DOHH2 (cell line): ENCODE measurements around the gene FHL1.
A peak's percentile ranks its signal among the peaks of the same experiment; 100 is the strongest.

ENCODE experiments used
- H3F3A ChIP-seq: fragments of 200-600 bp; sonication (generic), shearing (Covaris generic); 2 replicates; pipeline ENCODE4 v1.6.0; 2016; ENCODE audit warnings: antibody characterized with exemption, mild to moderate bottlenecking; ENCODE audit not compliant: control insufficient read depth, insufficient read depth
- H3K27ac ChIP-seq: fragments of 200-600 bp; sonication (generic); 2 replicates; pipeline ENCODE4 v1.5.1; 2014; ENCODE audit warnings: low read depth, mild to moderate bottlenecking, low read length, moderate library complexity
- H3K27me3 ChIP-seq: fragments of 200-600 bp; sonication (generic); 2 replicates; pipeline ENCODE4 v1.6.1; 2014; ENCODE audit warnings: mild to moderate bottlenecking, low read length, mixed read lengths; ENCODE audit not compliant: control insufficient read depth
- H3K36me3 ChIP-seq: fragments of 200-600 bp; sonication (generic); 2 replicates; pipeline ENCODE4 v1.6.1; 2014; ENCODE audit warnings: mild to moderate bottlenecking, low read length, moderate library complexity, mixed read lengths; ENCODE audit not compliant: control insufficient read depth
- H3K4me1 ChIP-seq: fragments of 200-600 bp; sonication (generic); 2 replicates; pipeline ENCODE4 v1.6.1; 2014; ENCODE audit warnings: mild to moderate bottlenecking, low read length, mixed read lengths; ENCODE audit not compliant: control insufficient read depth
- H3K4me2 ChIP-seq: fragments of 200-600 bp; sonication (generic); 2 replicates; pipeline ENCODE4 v1.6.0; 2014; ENCODE audit warnings: mild to moderate bottlenecking, low read length, moderate library complexity
- H3K4me3 ChIP-seq: fragments of 200-600 bp; sonication (generic); 2 replicates; pipeline ENCODE4 v1.5.1; 2014; ENCODE audit warnings: mild to moderate bottlenecking, low read length, mixed read lengths
- H3K79me2 ChIP-seq: fragments of 200-600 bp; sonication (generic); 2 replicates; pipeline ENCODE4 v1.6.1; 2014; ENCODE audit warnings: mild to moderate bottlenecking, low read length, mixed read lengths; ENCODE audit not compliant: control insufficient read depth
- H3K9me2 ChIP-seq: fragments of 200-600 bp; sonication (generic); replicated peaks from 2 replicates; pipeline ENCODE4 v1.6.1; 2014; ENCODE audit warnings: mild to moderate bottlenecking, low read length, mixed read lengths; ENCODE audit not compliant: control insufficient read depth
- H3K9me3 ChIP-seq: fragments of 200-600 bp; sonication (generic); 2 replicates; pipeline ENCODE4 v1.6.1; 2014; ENCODE audit warnings: antibody characterized with exemption, low read length, mixed read lengths; ENCODE audit not compliant: control insufficient read depth, insufficient read depth
- H4K20me1 ChIP-seq: fragments of 200-600 bp; sonication (generic); 2 replicates; pipeline ENCODE4 v1.6.0; 2014; ENCODE audit warnings: low read depth, mild to moderate bottlenecking, antibody characterized with exemption, low read length, moderate library complexity; ENCODE audit not compliant: control insufficient read depth, insufficient read depth
- CTCF ChIP-seq: fragments of 200-600 bp; sonication (generic); IDR thresholded peaks from one replicate; pipeline ENCODE4 v1.5.1; 2014; ENCODE audit warnings: antibody characterized with exemption, mild to moderate bottlenecking, low read depth, low read length; ENCODE audit not compliant: poor library complexity, severe bottlenecking
- EZH2phosphoT487 ChIP-seq: fragments of 200-600 bp; sonication (generic); IDR thresholded peaks from 2 replicates; pipeline ENCODE4 v1.6.1; 2017; ENCODE audit warnings: borderline replicate concordance, mild to moderate bottlenecking, antibody characterized with exemption, low read length, moderate library complexity, mixed read lengths

Gene FHL1

GRCh38 chrX:136209751-136210150 is 62.4 kb downstream of the FHL1 start:
- H3K36me3 ChIP-seq: no peaks in the 10 kb centered on the region
- H4K20me1 ChIP-seq: no peaks in the 10 kb centered on the region
- H3F3A ChIP-seq: no peaks in the 10 kb centered on the region
- H3K27ac ChIP-seq: no peak overlapping the region
- H3K9me3 ChIP-seq: no peaks in the 10 kb centered on the region
- no peaks in the 10 kb centered on the region for H3K9me2 ChIP-seq
- peak overlapping the region; percentile 46 for H3K4me2 ChIP-seq
- no peak overlapping the region for H3K4me3 ChIP-seq
- H3K27me3 ChIP-seq: no peaks in the 10 kb centered on the region
- H3K4me1 ChIP-seq: peaks cover 16% of the 10 kb centered on the region
- H3K79me2 ChIP-seq: no peaks in the 10 kb centered on the region
- no peak for TF ChIP-seq CTCF
- no peak for TF ChIP-seq EZH2phosphoT487

- peak overlapping the region; percentile 15; the same call in 1 of the 2 replicates for H3K4me3 ChIP-seq
- TF ChIP-seq EZH2phosphoT487: no peak
- TF ChIP-seq CTCF: no peak
- H3K79me2 ChIP-seq: no peaks in the 10 kb centered on the region
- H3K27ac ChIP-seq: no peak overlapping the region
- H3K9me2 ChIP-seq: no peaks in the 10 kb centered on the region
- H3K36me3 ChIP-seq: no peaks in the 10 kb centered on the region
- no peaks in the 10 kb centered on the region for H3K9me3 ChIP-seq
- peak overlapping the region; percentile 46 for H3K4me2 ChIP-seq
- peaks cover 16% of the 10 kb centered on the region for H3K4me1 ChIP-seq
- no peaks in the 10 kb centered on the region for H3F3A ChIP-seq
- H4K20me1 ChIP-seq: no peaks in the 10 kb centered on the region
- no peaks in the 10 kb centered on the region for H3K27me3 ChIP-seq
Measured at GRCh38 chrX:136210243-136210642, 62.9 kb downstream of the FHL1 start.

- TF ChIP-seq EZH2phosphoT487: no peak
- TF ChIP-seq CTCF: no peak
- no peaks in the 10 kb centered on the region for H4K20me1 ChIP-seq
- H3K27ac ChIP-seq: no peak overlapping the region
- H3K9me3 ChIP-seq: no peaks in the 10 kb centered on the region
- H3K4me2 ChIP-seq: peak overlapping the region; percentile 46; the same call in 1 of the 2 replicates
- H3K4me1 ChIP-seq: peaks cover 16% of the 10 kb centered on the region
- no peaks in the 10 kb centered on the region for H3F3A ChIP-seq
- no peaks in the 10 kb centered on the region for H3K79me2 ChIP-seq
- H3K27me3 ChIP-seq: no peaks in the 10 kb centered on the region
- no peak overlapping the region for H3K4me3 ChIP-seq
- no peaks in the 10 kb centered on the region for H3K9me2 ChIP-seq
- H3K36me3 ChIP-seq: no peaks in the 10 kb centered on the region
Measured at GRCh38 chrX:136210806-136211205, 63.5 kb downstream of the FHL1 start.
